HepG2 (cell line): ENCODE measurements around the gene BRMS1. TPM values are rescaled to one million over a fixed set of nuclear protein-coding genes. Genes with fewer than 3 reads are reported as not detected.
A peak's percentile ranks its signal among the peaks of the same experiment; 100 is the strongest.

Experiments used
- CCDC6 ChIP-seq: sonication (generic); formaldehyde crosslinking; IDR thresholded peaks from 2 replicates; pipeline ENCODE4 v1.8.1; 2022; ENCODE audit warnings: mild to moderate bottlenecking, missing genetic modification reagents, moderate library complexity
- FOXK2 ChIP-seq: fragments of 450-650 bp; IDR thresholded peaks from 2 replicates; pipeline ENCODE4 v1.6.1; 2016
- GABPB1 ChIP-seq: IDR thresholded peaks from 2 replicates; pipeline ENCODE4 v1.6.1; 2016; ENCODE audit warnings: mild to moderate bottlenecking, missing genetic modification reagents, moderate library complexity, missing compliant biosample characterization
- GPN1 ChIP-seq: sonication (generic); formaldehyde crosslinking; IDR thresholded peaks from 2 replicates; pipeline ENCODE4 v1.5.1; 2020; ENCODE audit warnings: missing genetic modification reagents, borderline replicate concordance
- KDM6A ChIP-seq: IDR thresholded peaks from 2 replicates; pipeline ENCODE4 v1.6.1; 2016; ENCODE audit warnings: low read depth
- KMT2A ChIP-seq: sonication (generic); formaldehyde crosslinking; IDR thresholded peaks from 2 replicates; pipeline ENCODE4 v1.4.0; 2020; ENCODE audit warnings: missing genetic modification reagents
- NFE2L1 ChIP-seq: sonication (generic); formaldehyde crosslinking; IDR thresholded peaks from 2 replicates; pipeline ENCODE4 v1.4.0; 2020; ENCODE audit warnings: missing genetic modification reagents, mild to moderate bottlenecking, borderline replicate concordance
- ZFP36L2 ChIP-seq: sonication (generic); formaldehyde crosslinking; IDR thresholded peaks from 2 replicates; pipeline ENCODE4 v1.4.0; 2020; ENCODE audit warnings: missing genetic modification reagents
- ZNF124 ChIP-seq: sonication (generic); formaldehyde crosslinking; IDR thresholded peaks from 2 replicates; pipeline ENCODE4 v1.4.0; 2020; ENCODE audit warnings: missing genetic modification reagents
- ZNF143 ChIP-seq: sonication (generic); formaldehyde crosslinking; IDR thresholded peaks from 2 replicates; pipeline ENCODE4 v1.4.0; 2020; ENCODE audit warnings: missing genetic modification reagents
- ZNF264 ChIP-seq: sonication (generic); formaldehyde crosslinking; IDR thresholded peaks from 2 replicates; pipeline ENCODE4 v1.4.0; 2020; ENCODE audit warnings: missing genetic modification reagents
- ZNF296 ChIP-seq: sonication (generic); formaldehyde crosslinking; conservative IDR thresholded peaks from 2 replicates; pipeline ENCODE4 v1.5.0; 2020; ENCODE audit warnings: mild to moderate bottlenecking, missing genetic modification reagents
- ZNF605 ChIP-seq: sonication (generic); formaldehyde crosslinking; IDR thresholded peaks from 2 replicates; pipeline ENCODE4 v1.8.0; 2022; ENCODE audit warnings: mild to moderate bottlenecking, missing genetic modification reagents
- ZSCAN29 ChIP-seq: sonication (generic); formaldehyde crosslinking; conservative IDR thresholded peaks from 2 replicates; pipeline ENCODE4 v1.4.0; 2020; ENCODE audit warnings: mild to moderate bottlenecking, missing genetic modification reagents
- polyA plus RNA-seq, 8 experiments: library from polyadenylated mRNA; depleted of rRNA in 3 of 8; stranded (reverse) in 7 of 8; unstranded in 1 of 8; fragments of >200 nt; fragmentation: Illumina TruSeq in 4 of 8; extraction: Trizol in 4 of 8; gene quantifications; 2 replicates each; pipeline versions ENCODE4 v1.2.1 to v1.2.3, GENCODE V29; 2011 to 2016; ENCODE audit warnings: low read depth in 4 of 8, missing spikeins in 1 of 8, mixed read lengths in 1 of 8; ENCODE audit not compliant: insufficient read depth in 1 of 8
- total RNA-seq, 5 experiments: library from RNA; depleted of rRNA; stranded (reverse); fragments of >200 nt; fragmentation: Illumina TruSeq; extraction: Trizol; gene quantifications; 2 replicates each; pipeline ENCODE4 v1.2.3, GENCODE V29; 2016; ENCODE audit warnings: low read depth in 1 of 5
- TF ChIP-seq, protein P1 (sequence below): sonication (generic); formaldehyde crosslinking; IDR thresholded peaks from 2 replicates; pipeline ENCODE4 v1.4.0; 2020; ENCODE audit warnings: mild to moderate bottlenecking, missing genetic modification reagents
- TF ChIP-seq, protein P2 (sequence below): IDR thresholded peaks from 2 replicates; pipeline ENCODE4 v1.6.1; 2016; ENCODE audit warnings: mild to moderate bottlenecking, missing biosample characterization, missing genetic modification reagents
- TF ChIP-seq, protein P3 (sequence below): sonication (generic); formaldehyde crosslinking; IDR thresholded peaks from 2 replicates; pipeline ENCODE4 v1.9.0; 2021; ENCODE audit warnings: missing genetic modification reagents, borderline replicate concordance
- TF ChIP-seq, protein P4 (sequence below): sonication (generic); formaldehyde crosslinking; IDR thresholded peaks from 2 replicates; pipeline ENCODE4 v1.8.0; 2022; ENCODE audit warnings: mild to moderate bottlenecking, missing genetic modification reagents, moderate library complexity
- TF ChIP-seq, protein P5 (sequence below), 2 experiments: sonication (generic) in 1 of 2; formaldehyde crosslinking in 1 of 2; IDR thresholded peaks; 2 replicates each; pipeline versions ENCODE4 v1.4.0 to v1.6.1; 2016 to 2020; ENCODE audit warnings: borderline replicate concordance in 1 of 2, low read depth in 1 of 2, mild to moderate bottlenecking in 1 of 2, missing genetic modification reagents in 1 of 2

The BRMS1 gene
- total and polyA plus RNA-seq, 2 of the 13 experiments (the other 11 are each of a cell fraction or from before 2014, with no cell fraction given), result 15.8 to 55.7 TPM

DNA sequence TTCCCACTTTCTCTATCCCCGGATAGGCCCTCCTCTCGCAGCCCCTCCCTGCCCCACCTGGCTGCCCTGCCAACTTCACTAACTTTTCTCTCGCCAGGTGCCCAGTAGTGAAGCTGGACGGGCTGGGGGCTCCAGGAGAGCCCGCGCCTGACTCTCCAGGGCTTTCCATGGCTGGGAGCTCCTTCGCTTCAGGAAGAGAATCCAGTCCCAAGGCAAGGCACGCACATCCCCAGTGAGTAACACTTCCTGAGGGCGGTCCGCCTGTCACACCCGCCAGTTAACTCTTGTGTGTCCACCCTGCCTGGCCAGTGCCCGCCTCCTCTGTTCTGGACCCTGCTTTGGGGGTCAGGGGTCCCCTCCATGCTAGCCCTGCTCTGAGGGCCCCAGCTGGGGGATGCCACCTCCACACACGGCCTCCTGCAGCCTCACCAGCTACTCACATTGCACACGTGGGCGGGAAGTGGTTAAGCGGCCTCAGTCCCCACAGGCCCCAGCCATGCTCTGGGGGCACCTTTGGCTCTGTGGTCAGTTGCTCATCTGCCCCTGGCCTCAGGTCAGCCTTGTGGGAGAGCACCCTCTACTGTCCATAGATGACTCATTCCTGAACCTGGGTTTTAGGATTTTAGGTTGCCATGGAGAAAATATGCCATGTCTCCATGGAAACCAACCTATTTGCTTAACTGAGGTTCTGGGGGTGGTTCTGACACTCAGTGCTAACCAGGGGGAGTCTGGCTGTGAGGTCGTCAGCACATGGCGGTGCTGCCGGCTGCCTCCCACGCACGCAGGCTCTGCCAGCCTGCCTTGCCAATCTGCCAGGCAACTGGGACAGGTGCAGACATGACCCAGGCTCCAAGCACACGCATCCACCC, 8.4 kb downstream of the BRMS1 start, which contains the start of gene RIN1 (continued):
- TF ChIP-seq, protein P1, sequence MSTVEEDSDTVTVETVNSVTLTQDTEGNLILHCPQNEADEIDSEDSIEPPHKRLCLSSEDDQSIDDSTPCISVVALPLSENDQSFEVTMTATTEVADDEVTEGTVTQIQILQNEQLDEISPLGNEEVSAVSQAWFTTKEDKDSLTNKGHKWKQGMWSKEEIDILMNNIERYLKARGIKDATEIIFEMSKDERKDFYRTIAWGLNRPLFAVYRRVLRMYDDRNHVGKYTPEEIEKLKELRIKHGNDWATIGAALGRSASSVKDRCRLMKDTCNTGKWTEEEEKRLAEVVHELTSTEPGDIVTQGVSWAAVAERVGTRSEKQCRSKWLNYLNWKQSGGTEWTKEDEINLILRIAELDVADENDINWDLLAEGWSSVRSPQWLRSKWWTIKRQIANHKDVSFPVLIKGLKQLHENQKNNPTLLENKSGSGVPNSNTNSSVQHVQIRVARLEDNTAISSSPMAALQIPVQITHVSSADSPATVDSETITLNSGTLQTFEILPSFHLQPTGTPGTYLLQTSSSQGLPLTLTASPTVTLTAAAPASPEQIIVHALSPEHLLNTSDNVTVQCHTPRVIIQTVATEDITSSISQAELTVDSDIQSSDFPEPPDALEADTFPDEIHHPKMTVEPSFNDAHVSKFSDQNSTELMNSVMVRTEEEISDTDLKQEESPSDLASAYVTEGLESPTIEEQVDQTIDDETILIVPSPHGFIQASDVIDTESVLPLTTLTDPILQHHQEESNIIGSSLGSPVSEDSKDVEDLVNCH (CRISPR knock-in tag), result no peak
- TF ChIP-seq, protein P2, sequence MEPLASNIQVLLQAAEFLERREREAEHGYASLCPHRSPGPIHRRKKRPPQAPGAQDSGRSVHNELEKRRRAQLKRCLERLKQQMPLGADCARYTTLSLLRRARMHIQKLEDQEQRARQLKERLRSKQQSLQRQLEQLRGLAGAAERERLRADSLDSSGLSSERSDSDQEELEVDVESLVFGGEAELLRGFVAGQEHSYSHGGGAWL (CRISPR knock-in tag), result peak; percentile 56
- TF ChIP-seq, protein P3, sequence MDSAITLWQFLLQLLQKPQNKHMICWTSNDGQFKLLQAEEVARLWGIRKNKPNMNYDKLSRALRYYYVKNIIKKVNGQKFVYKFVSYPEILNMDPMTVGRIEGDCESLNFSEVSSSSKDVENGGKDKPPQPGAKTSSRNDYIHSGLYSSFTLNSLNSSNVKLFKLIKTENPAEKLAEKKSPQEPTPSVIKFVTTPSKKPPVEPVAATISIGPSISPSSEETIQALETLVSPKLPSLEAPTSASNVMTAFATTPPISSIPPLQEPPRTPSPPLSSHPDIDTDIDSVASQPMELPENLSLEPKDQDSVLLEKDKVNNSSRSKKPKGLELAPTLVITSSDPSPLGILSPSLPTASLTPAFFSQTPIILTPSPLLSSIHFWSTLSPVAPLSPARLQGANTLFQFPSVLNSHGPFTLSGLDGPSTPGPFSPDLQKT (CRISPR knock-in tag), result no peak
- TF ChIP-seq ZNF143 (CRISPR knock-in tag) (peak; percentile 59; the same call in 1 of the 2 replicates), KMT2A (CRISPR knock-in tag) (peak; percentile 69; the same call in 1 of the 2 replicates), FOXK2 (no peak), KDM6A (peak; percentile 71; the same call in 1 of the 2 replicates), ZNF264 (CRISPR knock-in tag) (no peak), CCDC6 (0 out of 2 replicates have a peak, but pooled peaks have one; percentile 48), ZFP36L2 (CRISPR knock-in tag) (no peak), ZNF605 (CRISPR knock-in tag) (peak; percentile 67), GPN1 (CRISPR knock-in tag) (no peak), ZNF124 (CRISPR knock-in tag) (no peak), ZSCAN29 (CRISPR knock-in tag) (peak; percentile 36; the same call in 1 of the 2 replicates), NFE2L1 (no peak), GABPB1 (CRISPR knock-in tag) (peak; percentile 81), ZNF296 (CRISPR knock-in tag) (peak; percentile 96)
- TF ChIP-seq, protein P4, sequence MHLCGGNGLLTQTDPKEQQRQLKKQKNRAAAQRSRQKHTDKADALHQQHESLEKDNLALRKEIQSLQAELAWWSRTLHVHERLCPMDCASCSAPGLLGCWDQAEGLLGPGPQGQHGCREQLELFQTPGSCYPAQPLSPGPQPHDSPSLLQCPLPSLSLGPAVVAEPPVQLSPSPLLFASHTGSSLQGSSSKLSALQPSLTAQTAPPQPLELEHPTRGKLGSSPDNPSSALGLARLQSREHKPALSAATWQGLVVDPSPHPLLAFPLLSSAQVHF (CRISPR knock-in tag), result no peak
- TF ChIP-seq, protein P5, sequence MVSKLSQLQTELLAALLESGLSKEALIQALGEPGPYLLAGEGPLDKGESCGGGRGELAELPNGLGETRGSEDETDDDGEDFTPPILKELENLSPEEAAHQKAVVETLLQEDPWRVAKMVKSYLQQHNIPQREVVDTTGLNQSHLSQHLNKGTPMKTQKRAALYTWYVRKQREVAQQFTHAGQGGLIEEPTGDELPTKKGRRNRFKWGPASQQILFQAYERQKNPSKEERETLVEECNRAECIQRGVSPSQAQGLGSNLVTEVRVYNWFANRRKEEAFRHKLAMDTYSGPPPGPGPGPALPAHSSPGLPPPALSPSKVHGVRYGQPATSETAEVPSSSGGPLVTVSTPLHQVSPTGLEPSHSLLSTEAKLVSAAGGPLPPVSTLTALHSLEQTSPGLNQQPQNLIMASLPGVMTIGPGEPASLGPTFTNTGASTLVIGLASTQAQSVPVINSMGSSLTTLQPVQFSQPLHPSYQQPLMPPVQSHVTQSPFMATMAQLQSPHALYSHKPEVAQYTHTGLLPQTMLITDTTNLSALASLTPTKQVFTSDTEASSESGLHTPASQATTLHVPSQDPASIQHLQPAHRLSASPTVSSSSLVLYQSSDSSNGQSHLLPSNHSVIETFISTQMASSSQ (IDR thresholded peaks at IDR 0.05; ENCODE audit: low read depth), result no peak
- TF ChIP-seq, protein P5 (CRISPR knock-in tag; IDR thresholded peaks at IDR 0.05; ENCODE audit: borderline replicate concordance), result peak; percentile 63; the same call in 1 of the 2 replicates
- TF ChIP-seq, all 625 proteins: peak for 283
